ENCODE measurements around the gene SEZ6.

DNA sequence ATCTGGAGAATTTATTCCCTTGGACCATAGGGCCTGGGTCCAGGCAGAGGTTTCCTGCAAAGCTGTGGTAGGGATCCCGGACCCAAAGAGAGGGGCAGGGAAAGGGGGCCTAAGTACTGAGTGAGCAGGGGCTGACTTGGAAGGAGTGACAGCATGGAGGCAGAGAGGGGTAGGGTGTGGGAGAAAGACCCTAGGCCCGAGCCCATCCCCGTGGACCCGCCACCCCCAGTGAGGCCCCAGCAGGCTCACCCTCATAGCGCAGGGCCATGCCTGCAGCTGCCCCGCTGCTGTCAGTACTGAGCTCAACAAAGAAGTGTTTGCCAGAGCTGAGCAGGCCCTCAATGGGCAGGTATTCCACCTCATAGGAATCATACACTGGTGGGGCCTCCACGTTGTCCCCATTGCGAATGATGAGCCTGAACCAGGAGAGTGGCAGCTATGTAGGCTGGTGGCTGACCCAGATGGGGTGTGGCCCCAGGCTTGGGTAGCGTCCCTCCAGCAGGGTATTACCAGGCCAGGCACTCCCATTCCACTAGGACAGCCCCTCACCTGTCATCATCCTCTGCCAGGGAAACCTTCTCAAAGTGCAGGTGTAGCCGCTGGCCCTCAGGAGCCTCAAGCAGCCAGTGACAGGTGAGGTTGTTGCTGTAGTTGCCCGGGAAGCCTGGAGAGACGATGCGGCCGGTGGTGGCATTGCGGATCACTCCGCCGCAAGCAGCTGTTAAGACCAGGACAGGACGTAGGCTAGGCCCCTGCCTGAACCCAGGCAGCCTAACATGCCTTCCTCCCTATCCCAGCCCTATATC lies 45.4 kb downstream of the SEZ6 start:
- TF ChIP-seq, protein P1, sequence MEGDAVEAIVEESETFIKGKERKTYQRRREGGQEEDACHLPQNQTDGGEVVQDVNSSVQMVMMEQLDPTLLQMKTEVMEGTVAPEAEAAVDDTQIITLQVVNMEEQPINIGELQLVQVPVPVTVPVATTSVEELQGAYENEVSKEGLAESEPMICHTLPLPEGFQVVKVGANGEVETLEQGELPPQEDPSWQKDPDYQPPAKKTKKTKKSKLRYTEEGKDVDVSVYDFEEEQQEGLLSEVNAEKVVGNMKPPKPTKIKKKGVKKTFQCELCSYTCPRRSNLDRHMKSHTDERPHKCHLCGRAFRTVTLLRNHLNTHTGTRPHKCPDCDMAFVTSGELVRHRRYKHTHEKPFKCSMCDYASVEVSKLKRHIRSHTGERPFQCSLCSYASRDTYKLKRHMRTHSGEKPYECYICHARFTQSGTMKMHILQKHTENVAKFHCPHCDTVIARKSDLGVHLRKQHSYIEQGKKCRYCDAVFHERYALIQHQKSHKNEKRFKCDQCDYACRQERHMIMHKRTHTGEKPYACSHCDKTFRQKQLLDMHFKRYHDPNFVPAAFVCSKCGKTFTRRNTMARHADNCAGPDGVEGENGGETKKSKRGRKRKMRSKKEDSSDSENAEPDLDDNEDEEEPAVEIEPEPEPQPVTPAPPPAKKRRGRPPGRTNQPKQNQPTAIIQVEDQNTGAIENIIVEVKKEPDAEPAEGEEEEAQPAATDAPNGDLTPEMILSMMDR (IDR thresholded peaks at IDR 0.05), result no peak
- TF ChIP-seq POLR2A (IDR thresholded peaks at IDR 0.05), result no peak

All from stomach (tissue), 4 donors.